ENCODE results near the gene RNF4.
"Not testable (repeated sequence)": the region's sequence is repeated elsewhere in the genome, so short reads cannot be mapped to it uniquely, and the experiment has no call there.

RNF4 gene

GRCh38 chr4:2546286-2546823 lies 77.4 kb downstream of the RNF4 start:
- H3K4me3 ChIP-seq (ENCODE audit: low read length): no peak overlapping the region
- no peak overlapping the region for H3K4ac ChIP-seq (ENCODE audit: low read depth, low read length)
- H3K9ac ChIP-seq (ENCODE audit: low read length): no peak overlapping the region
- no peak overlapping the region for H3K18ac ChIP-seq (ENCODE audit: low read length)
- H4K5ac ChIP-seq (ENCODE audit: low read length): no peak overlapping the region
- H3K4me2 ChIP-seq (ENCODE audit: low read length): no peak overlapping the region
- H3K27me3 ChIP-seq (ENCODE audit: insufficient read depth, low read length, poor library complexity): no peaks in the 10 kb centered on the region
- no peak overlapping the region for H4K8ac ChIP-seq (ENCODE audit: low read depth, low read length)
- no peak overlapping the region for H3K27ac ChIP-seq (ENCODE audit: low read depth, low read length)
- H3K4me1 ChIP-seq (ENCODE audit: control insufficient read depth, low read depth, low read length): no peaks in the 10 kb centered on the region
- peaks cover 78% of the 10 kb centered on the region for H3K79me2 ChIP-seq (ENCODE audit: control insufficient read depth, insufficient read depth, low read length)
- no peak overlapping the region for H2BK5ac ChIP-seq (ENCODE audit: low read length)
- H2BK120ac ChIP-seq (ENCODE audit: low read depth, low read length): no peak overlapping the region
- DNase-seq: no peak
- no peaks in the 10 kb centered on the region for H3K36me3 ChIP-seq (ENCODE audit: control insufficient read depth, insufficient read depth, low read length)
- H3K79me1 ChIP-seq (ENCODE audit: low read length): peaks cover 5% of the 10 kb centered on the region
- H3K23ac ChIP-seq (ENCODE audit: low read length): no peak overlapping the region
- H2BK15ac ChIP-seq (replicated peaks; ENCODE audit: low read depth): no peak overlapping the region
- no peak overlapping the region for H2AK5ac ChIP-seq (ENCODE audit: low read length)
- no peak overlapping the region for H3K56ac ChIP-seq (ENCODE audit: low read length)

- H3K4me2 ChIP-seq (ENCODE audit: low read length); H3K27ac ChIP-seq (ENCODE audit: low read depth, low read length); H3K4ac ChIP-seq (ENCODE audit: low read depth, low read length); H4K5ac ChIP-seq (ENCODE audit: low read length); H3K56ac ChIP-seq (ENCODE audit: low read length); H2AK5ac ChIP-seq (ENCODE audit: low read length); H3K4me1 ChIP-seq (ENCODE audit: control insufficient read depth, low read depth, low read length); H3K18ac ChIP-seq (ENCODE audit: low read length); H3K23ac ChIP-seq (ENCODE audit: low read length); DNase-seq; H2BK5ac ChIP-seq (ENCODE audit: low read length); H3K4me3 ChIP-seq (ENCODE audit: low read length); H2BK15ac ChIP-seq (replicated peaks; ENCODE audit: low read depth); H3K27me3 ChIP-seq (ENCODE audit: insufficient read depth, low read length, poor library complexity); H4K8ac ChIP-seq (ENCODE audit: low read depth, low read length); H2BK120ac ChIP-seq (ENCODE audit: low read depth, low read length); H3K9ac ChIP-seq (ENCODE audit: low read length); H3K36me3 ChIP-seq (ENCODE audit: control insufficient read depth, insufficient read depth, low read length); H3K79me1 ChIP-seq (ENCODE audit: low read length): not testable (repeated sequence)
- WGBS (ENCODE audit: extremely low coverage, insufficient coverage, low lambda C conversion rate): no CpG with 5 or more reads among the region's 16 CpGs
- peaks cover 72% of the 10 kb centered on the region for H3K79me2 ChIP-seq (ENCODE audit: control insufficient read depth, insufficient read depth, low read length)
Measured at GRCh38 chr4:2546961-2547691, 78.2 kb downstream of the RNF4 start.

GRCh38 chr4:2551118-2551517 lies 82.2 kb downstream of the RNF4 start:
- Histone ChIP-seq H3K4me3 (ENCODE audit: low read length) (no peak overlapping the region), H4K5ac (ENCODE audit: low read length) (no peak overlapping the region), H2BK15ac (replicated peaks; ENCODE audit: low read depth) (no peak overlapping the region), H2BK5ac (ENCODE audit: low read length) (no peak overlapping the region), H3K4me2 (ENCODE audit: low read length) (no peak overlapping the region), H2BK120ac (ENCODE audit: low read depth, low read length) (no peak overlapping the region), H2AK5ac (ENCODE audit: low read length) (no peak overlapping the region), H3K23ac (ENCODE audit: low read length) (no peak overlapping the region), H3K27ac (ENCODE audit: low read depth, low read length) (no peak overlapping the region), H3K56ac (ENCODE audit: low read length) (no peak overlapping the region), H3K79me1 (ENCODE audit: low read length) (peaks cover 2% of the 10 kb centered on the region), H3K9ac (ENCODE audit: low read length) (no peak overlapping the region), H3K79me2 (ENCODE audit: control insufficient read depth, insufficient read depth, low read length) (peaks cover 65% of the 10 kb centered on the region), H3K27me3 (ENCODE audit: insufficient read depth, low read length, poor library complexity) (no peaks in the 10 kb centered on the region), H3K36me3 (ENCODE audit: control insufficient read depth, insufficient read depth, low read length) (no peaks in the 10 kb centered on the region), H3K4me1 (ENCODE audit: control insufficient read depth, low read depth, low read length) (no peaks in the 10 kb centered on the region), H4K8ac (ENCODE audit: low read depth, low read length) (no peak overlapping the region), H3K18ac (ENCODE audit: low read length) (no peak overlapping the region), H3K4ac (ENCODE audit: low read depth, low read length) (no peak overlapping the region)
- DNase-seq: no peak

GRCh38 chr4:2552806-2553205 lies 83.9 kb downstream of the RNF4 start:
- peaks cover 2% of the 10 kb centered on the region for H3K79me1 ChIP-seq (ENCODE audit: low read length)
- H4K5ac ChIP-seq (ENCODE audit: low read length): no peak overlapping the region
- H3K27me3 ChIP-seq (ENCODE audit: insufficient read depth, low read length, poor library complexity): no peaks in the 10 kb centered on the region
- no peak overlapping the region for H3K9ac ChIP-seq (ENCODE audit: low read length)
- no peak overlapping the region for H2AK5ac ChIP-seq (ENCODE audit: low read length)
- WGBS (ENCODE audit: extremely low coverage, insufficient coverage, low lambda C conversion rate): no CpG with 5 or more reads among the region's 11 CpGs
- no peak overlapping the region for H2BK15ac ChIP-seq (replicated peaks; ENCODE audit: low read depth)
- H3K56ac ChIP-seq (ENCODE audit: low read length): no peak overlapping the region
- H2BK120ac ChIP-seq (ENCODE audit: low read depth, low read length): no peak overlapping the region
- no peak overlapping the region for H3K23ac ChIP-seq (ENCODE audit: low read length)
- H3K4me1 ChIP-seq (ENCODE audit: control insufficient read depth, low read depth, low read length): no peaks in the 10 kb centered on the region
- peaks cover 57% of the 10 kb centered on the region for H3K79me2 ChIP-seq (ENCODE audit: control insufficient read depth, insufficient read depth, low read length)
- no peak overlapping the region for H3K4me3 ChIP-seq (ENCODE audit: low read length)
- no peak overlapping the region for H3K27ac ChIP-seq (ENCODE audit: low read depth, low read length)
- H3K4ac ChIP-seq (ENCODE audit: low read depth, low read length): no peak overlapping the region
- no peaks in the 10 kb centered on the region for H3K36me3 ChIP-seq (ENCODE audit: control insufficient read depth, insufficient read depth, low read length)
- H2BK5ac ChIP-seq (ENCODE audit: low read length): no peak overlapping the region
- no peak overlapping the region for H3K18ac ChIP-seq (ENCODE audit: low read length)
- DNase-seq: no peak
- no peak overlapping the region for H3K4me2 ChIP-seq (ENCODE audit: low read length)
- no peak overlapping the region for H4K8ac ChIP-seq (ENCODE audit: low read depth, low read length)

DNA sequence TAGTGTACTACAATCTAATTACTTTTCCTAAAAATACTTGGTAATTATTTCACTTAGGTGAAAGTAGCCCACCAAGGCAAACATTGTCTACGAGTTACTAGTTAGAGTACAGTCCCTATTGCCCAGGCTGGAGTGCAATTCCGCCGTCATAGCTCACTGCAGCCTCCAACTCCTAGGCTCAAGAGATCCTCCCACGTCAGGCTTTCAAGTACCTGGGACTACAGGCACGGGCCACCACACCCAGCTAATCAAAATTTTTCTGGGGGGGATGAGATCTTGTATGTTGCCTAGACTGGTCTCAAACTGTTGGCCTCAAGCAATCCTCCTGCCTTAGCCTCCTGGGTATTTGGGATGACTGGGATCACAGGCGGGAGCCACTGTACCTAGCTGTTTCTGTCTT lies 89.4 kb downstream of the RNF4 start:
- Histone ChIP-seq H3K27me3 (ENCODE audit: insufficient read depth, low read length, poor library complexity) (no peaks in the 10 kb centered on the region), H3K56ac (ENCODE audit: low read length) (no peak overlapping the region), H4K8ac (ENCODE audit: low read depth, low read length) (no peak overlapping the region), H3K18ac (ENCODE audit: low read length) (no peak overlapping the region), H3K4me3 (ENCODE audit: low read length) (no peak overlapping the region), H2BK5ac (ENCODE audit: low read length) (no peak overlapping the region), H3K23ac (ENCODE audit: low read length) (no peak overlapping the region), H3K79me1 (ENCODE audit: low read length) (peaks cover 16% of the 10 kb centered on the region), H4K5ac (ENCODE audit: low read length) (no peak overlapping the region), H3K9ac (ENCODE audit: low read length) (no peak overlapping the region), H3K79me2 (ENCODE audit: control insufficient read depth, insufficient read depth, low read length) (peaks cover 70% of the 10 kb centered on the region), H3K27ac (ENCODE audit: low read depth, low read length) (no peak overlapping the region), H3K4ac (ENCODE audit: low read depth, low read length) (no peak overlapping the region), H3K4me2 (ENCODE audit: low read length) (no peak overlapping the region), H3K4me1 (ENCODE audit: control insufficient read depth, low read depth, low read length) (no peaks in the 10 kb centered on the region), H2AK5ac (ENCODE audit: low read length) (no peak overlapping the region), H2BK15ac (replicated peaks; ENCODE audit: low read depth) (no peak overlapping the region), H2BK120ac (ENCODE audit: low read depth, low read length) (no peak overlapping the region), H3K36me3 (ENCODE audit: control insufficient read depth, insufficient read depth, low read length) (no peaks in the 10 kb centered on the region)
- DNase-seq: no peak
- WGBS (ENCODE audit: extremely low coverage, insufficient coverage, low lambda C conversion rate): no CpG with 5 or more reads among the region's 6 CpGs

- WGBS (ENCODE audit: extremely low coverage, insufficient coverage, low lambda C conversion rate): no CpG with 5 or more reads among the region's 12 CpGs
- Histone ChIP-seq H3K27ac (ENCODE audit: low read depth, low read length) (no peak overlapping the region), H3K23ac (ENCODE audit: low read length) (no peak overlapping the region), H3K4me2 (ENCODE audit: low read length) (no peak overlapping the region), H3K4me1 (ENCODE audit: control insufficient read depth, low read depth, low read length) (no peaks in the 10 kb centered on the region), H3K56ac (ENCODE audit: low read length) (no peak overlapping the region), H2BK15ac (replicated peaks; ENCODE audit: low read depth) (no peak overlapping the region), H4K8ac (ENCODE audit: low read depth, low read length) (no peak overlapping the region), H3K4ac (ENCODE audit: low read depth, low read length) (no peak overlapping the region), H3K79me2 (ENCODE audit: control insufficient read depth, insufficient read depth, low read length) (peaks cover 69% of the 10 kb centered on the region), H3K4me3 (ENCODE audit: low read length) (no peak overlapping the region), H2BK5ac (ENCODE audit: low read length) (no peak overlapping the region), H3K36me3 (ENCODE audit: control insufficient read depth, insufficient read depth, low read length) (no peaks in the 10 kb centered on the region), H3K79me1 (ENCODE audit: low read length) (peaks cover 20% of the 10 kb centered on the region), H3K9ac (ENCODE audit: low read length) (no peak overlapping the region), H4K5ac (ENCODE audit: low read length) (no peak overlapping the region), H2BK120ac (ENCODE audit: low read depth, low read length) (no peak overlapping the region), H2AK5ac (ENCODE audit: low read length) (no peak overlapping the region), H3K27me3 (ENCODE audit: insufficient read depth, low read length, poor library complexity) (no peaks in the 10 kb centered on the region), H3K18ac (ENCODE audit: low read length) (no peak overlapping the region)
- DNase-seq: no peak
Measured at GRCh38 chr4:2560167-2560566, 91.3 kb downstream of the RNF4 start.
